DMS 273 treated with DMSO at 0.1 percent for 48 hours (cell line): ENCODE data around the gene PTPRN2.

Experiments
- DNase-seq: peaks from one replicate; lab custom pipeline; 2025; lab: John Stamatoyannopoulos, UW

Gene PTPRN2

DNA sequence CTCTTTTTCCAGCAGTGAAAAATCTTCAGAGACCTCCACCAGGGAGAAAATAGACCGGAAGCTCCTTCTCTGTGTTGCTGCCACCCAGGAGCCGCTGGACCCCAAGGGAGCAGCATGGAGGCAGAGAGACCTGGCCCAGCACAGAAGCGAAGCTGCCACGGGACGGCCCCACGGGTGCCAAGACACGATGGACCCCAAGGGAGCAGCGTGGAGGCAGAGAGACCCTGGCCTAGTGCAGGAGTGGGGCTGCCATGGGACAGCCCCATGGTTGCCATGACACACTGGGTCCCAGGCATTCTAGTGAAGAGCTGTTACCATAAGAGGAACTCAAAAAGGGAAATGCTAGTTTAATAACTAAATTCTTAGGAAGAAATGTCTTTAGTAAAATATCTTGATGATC, 186.3 kb downstream of the PTPRN2 start:
- DNase-seq, result no peak

DNA sequence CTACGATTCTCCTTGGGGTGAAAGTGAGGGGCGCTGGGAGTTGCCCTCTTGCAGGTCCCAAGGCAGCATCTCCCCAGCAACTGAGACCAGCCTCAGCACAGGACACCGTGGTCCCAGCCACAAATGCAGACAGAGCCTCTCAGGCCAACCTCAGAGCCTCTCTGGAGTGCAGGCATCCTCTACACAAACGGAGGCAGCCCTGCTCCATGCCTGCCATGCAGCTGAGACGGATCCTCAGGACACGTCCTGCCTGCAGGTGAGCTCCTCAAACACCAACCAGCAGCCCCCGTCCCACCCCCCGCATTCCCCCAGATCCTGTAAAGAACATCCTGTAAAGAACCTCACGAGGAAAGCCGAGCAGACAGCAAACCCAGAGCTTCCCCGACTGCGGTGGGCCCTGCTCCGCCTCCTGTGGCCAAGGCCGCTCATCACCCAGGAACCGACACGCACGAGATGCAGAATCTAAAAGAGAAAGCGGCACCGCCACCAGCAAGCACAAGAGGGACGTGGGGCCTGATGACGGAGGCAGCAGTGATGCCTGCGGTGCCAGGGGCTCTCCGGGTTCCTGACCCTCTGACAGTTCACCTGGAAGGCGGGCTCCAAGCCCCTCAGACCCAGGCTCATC, 186.9 kb downstream of the PTPRN2 start:
- DNase-seq, result no peak

DNA sequence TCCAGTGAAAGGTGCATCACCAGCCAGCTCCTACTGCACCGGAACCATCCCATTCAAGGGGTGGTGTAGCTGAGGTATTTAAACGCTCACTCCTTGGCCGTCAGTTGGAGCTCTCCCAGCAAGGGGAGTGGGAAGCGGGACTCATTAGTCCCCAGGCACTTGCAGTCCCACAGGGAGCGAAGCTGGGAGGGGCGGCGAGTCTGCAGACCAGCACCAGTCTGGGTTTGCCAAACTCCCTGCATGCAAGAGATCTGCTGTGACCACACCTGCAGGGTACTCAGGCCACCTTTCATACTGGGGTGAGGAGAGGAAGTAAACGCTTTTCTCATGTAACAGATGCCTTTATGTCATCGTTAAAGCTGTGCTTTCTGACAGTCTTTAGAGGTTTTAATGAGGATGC, 187.9 kb downstream of the PTPRN2 start:
- DNase-seq, result no peak

DNA sequence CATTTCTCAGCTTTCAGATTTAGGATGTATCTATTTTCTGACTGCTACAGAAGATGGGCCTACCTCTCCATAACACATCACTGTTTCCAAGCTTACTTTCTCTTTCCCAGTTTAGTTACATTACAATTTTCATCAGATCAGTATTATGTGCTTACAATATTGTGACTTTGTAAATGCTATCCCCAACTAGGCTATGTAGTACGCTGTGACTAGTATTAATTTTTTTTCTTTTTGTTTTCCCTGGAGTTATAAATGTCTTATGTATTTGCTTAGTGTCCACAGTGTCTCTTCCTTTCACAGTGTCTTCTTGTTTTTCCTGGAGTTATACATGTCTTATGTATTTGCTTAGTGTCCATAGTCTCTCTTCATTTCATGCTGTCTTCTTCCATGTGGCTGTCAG, 188.9 kb downstream of the PTPRN2 start:
- DNase-seq, result no peak

DNA sequence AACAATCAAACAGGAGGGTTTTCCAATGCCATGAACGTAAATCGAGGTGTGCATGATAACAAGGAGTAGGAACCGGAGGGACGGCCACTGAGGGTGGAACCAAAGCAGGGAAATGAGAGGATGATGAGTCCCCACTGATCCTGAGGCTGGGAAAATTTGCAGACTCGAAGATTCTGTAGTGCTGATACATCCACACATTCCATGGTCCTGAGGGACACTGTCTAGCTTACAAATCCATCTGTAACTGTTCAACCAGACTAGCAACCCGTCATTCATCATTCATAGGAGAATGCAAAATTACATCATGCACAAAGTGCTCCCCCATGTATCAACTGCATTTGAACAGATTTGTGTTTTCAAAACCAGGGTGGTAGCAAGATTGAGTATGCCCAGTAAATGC, 189.7 kb downstream of the PTPRN2 start:
- no peak for DNase-seq

DNA sequence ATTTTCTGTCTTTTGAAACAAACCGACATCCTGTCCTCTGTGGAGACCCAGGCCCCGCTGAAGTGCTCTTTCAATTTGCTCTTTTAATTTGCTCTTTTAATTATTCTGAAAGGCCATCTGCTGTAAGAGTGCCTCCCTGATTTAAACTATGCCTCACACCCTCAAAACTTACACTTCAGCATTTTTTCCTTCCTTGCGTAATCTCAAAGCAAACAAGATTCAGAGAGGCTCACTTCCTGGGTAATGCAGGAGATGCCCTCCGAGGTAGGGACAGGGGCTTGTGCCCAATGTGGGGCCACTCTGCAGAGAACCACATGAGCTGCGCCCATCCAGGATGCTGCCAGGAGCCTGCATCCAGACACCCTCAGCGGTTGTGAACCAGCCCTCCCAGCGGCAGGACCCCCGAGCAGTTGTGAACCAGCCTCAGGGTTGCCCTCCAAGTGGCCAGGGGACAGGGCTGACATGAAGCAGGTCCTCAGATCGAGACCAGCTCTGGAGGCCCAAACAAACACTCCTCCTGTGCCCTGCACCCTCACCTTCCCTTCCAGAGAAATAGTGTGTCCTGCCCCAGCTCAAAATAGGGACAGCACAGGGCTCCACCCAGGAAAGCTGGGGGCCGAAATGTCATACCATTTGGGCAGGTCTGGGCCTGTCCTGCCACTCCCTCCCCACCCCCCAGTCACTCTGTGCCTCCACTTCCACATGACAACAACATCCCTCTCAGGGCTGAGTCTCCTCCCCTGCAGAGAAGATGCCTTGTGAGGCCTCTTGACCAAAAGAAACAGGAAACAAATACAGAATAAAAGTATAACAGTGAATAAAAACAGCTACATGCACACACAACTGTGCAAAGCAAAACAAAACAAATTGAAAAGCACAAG, 190.4 kb downstream of the PTPRN2 start:
- DNase-seq, result no peak

DNA sequence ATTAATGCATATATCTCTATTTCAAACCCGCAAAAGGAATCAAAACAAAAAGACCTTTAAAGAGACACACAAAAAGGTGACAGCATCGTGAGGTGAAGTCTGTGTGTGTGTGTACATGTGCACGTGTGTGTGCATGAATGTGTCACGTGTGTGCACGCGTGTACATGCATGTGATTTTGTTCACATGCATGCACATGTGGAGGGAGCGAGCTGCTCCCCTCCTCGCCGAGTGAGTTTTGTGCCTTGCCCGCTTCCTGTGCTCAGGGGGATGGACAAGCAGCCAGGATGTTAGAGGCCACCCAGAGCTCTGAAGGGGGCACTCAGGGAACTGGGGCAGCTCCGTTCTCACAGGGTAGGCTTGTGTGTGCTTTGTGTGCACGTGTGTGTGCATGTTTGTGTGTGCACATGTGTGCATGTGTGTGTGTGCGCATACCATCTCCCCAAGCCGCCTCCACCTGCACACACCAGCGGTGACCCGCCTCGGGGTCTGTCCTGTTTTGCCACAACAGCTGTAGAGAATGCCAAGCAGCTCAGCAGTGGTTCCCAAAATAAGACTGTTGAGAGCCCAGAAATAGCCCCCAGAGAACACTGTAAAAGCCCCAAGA, 191.2 kb downstream of the PTPRN2 start:
- no peak for DNase-seq

DNA sequence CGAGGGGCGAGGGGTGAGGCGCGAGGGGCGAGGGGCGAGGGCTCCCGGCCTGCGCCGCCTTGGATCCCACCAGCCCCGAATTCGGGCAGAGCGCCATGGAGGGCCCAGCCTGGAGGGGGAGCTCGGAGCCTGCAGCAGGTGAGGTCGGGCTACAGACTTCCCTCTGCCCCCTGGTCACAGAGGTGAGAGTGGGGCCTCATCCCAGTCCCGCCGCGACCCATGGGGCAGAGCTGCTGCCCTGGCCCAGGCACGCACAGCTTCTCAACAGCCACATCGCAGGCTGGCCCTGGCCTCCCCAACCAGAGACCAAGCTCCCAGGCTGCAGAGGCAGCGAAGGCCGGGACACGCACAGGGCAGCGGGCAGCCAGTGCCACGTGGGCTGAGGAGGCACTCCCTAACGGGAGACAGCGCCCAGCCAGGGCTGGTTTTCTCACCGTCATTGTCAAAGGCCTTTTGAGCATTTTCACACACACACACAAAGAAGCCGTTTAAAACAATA, 191.8 kb downstream of the PTPRN2 start:
- no peak for DNase-seq

DNA sequence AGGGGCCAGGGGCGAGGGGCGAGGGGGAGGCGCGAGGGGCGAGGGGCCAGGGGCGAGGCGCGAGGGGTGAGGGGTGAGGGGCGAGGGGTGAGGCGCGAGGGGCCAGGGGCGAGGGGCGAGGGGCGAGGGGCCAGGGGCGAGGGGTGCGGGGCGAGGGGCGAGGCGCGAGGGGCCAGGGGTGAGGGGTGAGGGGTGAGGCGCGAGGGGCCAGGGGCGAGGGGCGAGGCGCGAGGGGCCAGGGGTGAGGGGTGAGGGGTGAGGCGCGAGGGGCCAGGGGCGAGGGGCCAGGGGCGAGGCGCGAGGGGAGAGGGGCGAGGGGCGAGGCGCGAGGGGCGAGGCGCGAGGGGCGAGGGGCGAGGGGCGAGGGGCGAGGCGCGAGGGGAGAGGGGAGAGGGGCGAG, 192.3 kb downstream of the PTPRN2 start:
- DNase-seq, result no peak

DNA sequence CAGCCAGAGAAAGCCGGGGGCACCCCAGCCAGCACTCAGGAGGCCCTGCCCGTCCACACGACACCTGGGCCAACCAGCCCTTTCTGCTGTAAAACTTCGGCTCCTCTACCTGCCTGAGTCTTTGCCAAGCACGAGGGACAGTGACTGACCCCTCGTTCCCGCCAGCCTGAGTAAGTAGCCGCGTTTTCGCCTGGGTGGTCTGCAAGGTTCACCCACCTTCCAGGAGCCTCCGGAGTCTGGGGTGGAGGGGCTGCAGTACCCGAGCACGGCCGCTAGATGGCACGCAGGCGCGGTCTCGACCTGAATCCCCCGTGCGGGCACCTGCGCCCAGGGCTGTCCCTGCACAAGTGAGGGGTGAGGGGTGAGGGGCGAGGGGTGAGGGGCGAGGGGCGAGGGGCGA, 192.7 kb downstream of the PTPRN2 start:
- no peak for DNase-seq

DNA sequence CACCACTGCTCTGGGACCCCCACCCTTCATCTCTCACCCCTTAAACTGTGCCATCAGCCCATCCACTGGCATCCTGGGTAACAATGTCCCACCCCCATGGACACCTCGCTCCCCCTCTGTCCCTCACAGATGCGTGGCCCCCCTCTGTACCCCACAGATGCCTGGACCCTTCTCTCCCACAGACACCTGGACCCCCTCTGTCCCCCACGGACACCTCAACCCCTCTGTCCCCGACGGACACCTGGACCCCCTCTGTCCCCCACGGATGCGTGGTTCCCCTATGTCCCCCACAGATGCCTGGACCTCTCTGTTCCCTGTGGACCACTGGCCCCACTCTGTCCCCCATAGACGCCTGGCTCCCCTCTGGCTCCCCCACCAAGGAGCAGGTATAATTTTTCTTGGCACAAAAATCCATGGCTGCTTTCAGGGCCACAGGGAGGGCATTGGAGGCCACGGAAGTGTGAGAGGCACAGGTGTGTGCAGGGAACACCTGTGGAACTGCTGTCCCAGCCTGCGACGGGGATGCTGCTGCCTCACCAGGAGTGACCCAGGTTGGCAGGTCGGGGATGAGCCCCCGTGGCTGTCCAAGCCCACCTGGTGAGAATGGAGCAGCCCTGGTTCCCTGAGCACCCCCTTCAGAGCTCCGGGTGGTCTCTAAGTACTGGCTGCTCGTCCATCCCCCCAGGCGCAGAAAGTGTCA, 193.5 kb downstream of the PTPRN2 start:
- no peak for DNase-seq

DNA sequence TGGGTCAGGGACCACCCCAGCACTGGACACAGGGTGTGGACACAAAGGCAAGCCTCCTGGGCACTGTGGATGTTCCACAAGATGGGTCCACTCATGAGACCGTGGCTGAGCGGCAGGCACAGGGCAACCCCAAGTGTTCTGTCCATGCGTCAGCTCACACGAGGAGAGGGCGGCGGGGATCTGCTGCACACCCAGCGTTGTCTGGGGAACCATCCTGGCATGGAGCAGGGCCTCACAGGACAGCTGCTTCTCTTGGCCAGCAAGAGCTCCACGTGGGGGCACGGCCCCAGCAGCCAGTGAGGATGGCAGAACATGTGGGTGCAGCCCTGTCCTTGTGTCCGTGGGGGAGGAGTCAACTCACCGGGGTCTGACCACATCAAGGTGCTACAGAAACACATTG, 195.4 kb downstream of the PTPRN2 start:
- DNase-seq, result no peak

DNA sequence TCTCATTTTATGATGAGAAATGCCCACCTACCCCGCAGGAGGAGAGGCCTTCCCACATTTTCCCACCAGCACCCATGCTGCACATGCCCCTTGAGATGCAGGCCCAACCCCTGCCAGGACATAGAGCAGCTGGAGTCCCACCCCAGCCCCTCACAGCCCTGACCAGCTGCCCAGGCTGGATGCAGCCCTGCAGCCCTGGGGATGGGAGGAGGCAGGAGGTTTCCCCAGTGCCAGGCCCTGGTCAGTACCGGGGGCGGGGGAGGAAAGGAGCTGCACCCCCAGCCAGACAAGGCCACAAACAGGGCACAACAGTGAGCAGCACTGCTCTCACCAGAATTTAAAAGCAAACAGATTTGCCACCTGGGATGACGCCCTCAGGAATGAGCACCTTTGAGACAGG, 196.1 kb downstream of the PTPRN2 start:
- no peak for DNase-seq

DNA sequence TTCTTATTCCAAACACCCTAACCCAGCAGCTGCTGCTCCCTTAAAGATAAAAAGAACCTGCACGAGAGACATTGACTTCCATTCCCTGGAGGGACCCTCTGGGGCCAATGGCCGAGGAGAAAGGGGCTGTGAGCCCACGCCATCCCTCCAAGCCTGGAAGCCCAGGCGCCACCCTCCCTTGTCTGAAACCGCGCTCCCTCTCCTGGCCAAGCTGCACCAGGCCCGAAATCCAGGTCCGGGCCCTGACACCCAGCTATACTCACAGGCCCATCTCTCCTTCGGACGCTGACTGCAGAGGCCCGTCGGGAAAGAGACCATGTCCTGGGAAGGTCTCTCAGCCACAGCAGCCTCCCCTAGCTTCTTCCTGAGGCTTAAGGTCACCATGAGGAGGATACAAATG, 196.5 kb downstream of the PTPRN2 start:
- DNase-seq, result no peak

DNA sequence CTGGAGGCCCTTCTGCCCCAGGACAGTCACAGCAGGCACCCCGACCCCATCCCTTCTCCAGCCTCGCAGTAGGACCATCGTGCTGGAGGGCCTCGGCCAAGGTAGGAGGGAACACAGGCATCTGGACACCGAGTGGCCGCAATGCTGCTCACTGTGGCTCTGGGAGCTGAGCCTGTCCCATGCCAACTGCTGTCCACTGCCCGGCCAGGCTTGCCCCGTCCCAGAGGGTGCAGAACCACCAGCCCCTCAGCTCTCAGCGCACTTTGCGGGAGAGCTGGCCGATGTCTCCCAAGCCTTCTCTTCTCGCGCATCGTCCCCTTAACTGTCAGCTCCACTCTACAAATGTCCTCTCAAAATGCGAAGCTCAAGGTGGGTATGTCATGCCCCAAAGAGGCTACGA, 197.2 kb downstream of the PTPRN2 start:
- DNase-seq, result no peak

DNA sequence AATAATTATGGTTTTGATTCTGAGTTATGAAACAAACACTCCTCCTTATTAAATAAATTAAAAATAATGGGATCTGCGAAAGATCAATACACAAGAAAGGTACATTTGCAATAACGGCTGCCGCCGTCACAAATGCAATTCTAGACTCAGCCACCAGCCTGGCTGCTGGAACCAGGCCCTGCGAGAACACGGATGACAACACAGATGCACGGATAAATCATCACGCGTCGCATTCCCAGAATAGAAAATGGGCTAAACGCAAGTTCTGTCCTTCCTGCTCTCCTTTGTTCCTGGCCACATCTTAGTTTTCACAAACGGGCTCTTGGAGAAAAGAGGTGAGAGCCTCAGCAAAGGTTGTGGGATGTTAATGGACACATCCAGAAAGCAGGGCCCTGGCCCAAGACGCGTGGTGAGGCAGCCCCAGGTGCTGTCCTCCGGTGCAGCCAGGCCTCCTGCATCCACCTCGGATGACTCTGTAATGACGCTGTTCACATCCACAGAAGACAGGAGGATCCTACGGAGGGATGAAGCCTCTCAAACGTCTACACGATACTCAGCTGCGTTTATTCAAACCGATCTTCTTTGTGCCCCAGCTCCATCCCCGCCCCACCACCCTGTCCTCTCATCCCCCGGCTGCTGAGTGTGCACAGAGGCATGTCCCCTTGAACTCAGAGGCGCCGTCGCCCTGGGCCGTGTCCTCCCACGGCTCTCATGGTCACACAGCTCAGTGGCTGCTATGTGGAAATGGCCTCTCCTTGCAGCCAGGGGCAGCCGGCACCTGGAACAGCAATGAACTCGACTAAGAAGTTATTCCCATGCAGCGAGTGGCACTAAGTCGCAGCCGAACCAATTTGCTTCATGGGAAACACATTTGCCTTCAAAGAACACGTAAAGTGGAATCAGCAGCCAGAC, 197.9 kb downstream of the PTPRN2 start:
- no peak for DNase-seq

DNA sequence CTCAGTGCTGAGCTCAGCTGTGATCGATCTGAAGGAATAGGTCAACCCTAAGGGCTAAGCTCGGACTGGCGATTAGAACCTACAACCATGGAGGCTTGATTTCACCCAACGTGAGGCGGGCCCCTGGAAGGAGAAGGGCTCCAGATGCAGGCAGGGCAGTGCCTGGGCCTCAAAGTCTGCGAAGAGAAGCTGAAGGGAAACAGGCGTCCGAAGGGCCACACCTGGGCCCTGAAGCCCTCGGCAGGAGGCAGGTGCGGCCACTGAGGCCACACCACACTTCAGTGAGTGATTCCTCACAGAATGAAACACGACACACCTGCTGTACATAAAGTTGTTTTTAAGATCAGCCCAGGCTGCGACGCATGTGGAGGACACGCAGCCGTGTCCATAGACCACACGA, 198.7 kb downstream of the PTPRN2 start:
- DNase-seq, result no peak

DNA sequence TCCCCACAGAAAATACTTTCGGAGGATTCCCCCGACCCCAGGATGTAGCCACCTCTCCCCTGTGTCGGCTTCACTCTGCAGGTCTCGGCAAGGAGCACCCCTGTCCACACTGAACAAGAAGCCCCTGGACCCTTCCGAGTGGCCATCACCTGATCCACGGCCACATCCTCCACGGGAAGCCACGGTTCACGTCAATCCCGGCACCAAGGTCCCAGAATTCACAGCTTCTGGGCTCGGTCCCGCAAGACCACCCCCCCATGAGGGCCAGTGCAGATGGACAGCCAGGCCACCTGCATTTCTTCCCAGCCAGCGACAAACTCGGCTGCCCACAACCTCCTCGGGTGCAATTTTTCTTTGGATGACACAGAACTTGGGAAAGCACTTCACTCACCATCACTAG, 199.6 kb downstream of the PTPRN2 start:
- no peak for DNase-seq

DNA sequence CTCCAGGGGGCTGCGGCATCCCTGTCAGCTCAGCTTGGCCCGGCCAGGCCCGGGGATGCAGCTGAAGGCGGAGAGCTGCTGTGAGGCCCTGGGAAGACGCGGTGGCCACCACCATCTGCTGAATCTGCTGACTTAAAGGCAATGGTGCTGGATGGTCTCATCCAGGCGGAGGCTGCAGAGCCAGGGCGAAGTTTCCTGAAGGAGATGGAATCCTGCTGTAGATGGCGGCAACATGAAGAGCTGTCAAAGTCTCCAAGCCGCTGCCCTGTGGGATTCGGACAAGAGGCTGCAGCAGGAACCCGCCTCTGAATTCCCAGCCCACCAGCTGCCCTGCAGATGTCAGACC, 200.1 kb downstream of the PTPRN2 start:
- DNase-seq, result no peak

DNA sequence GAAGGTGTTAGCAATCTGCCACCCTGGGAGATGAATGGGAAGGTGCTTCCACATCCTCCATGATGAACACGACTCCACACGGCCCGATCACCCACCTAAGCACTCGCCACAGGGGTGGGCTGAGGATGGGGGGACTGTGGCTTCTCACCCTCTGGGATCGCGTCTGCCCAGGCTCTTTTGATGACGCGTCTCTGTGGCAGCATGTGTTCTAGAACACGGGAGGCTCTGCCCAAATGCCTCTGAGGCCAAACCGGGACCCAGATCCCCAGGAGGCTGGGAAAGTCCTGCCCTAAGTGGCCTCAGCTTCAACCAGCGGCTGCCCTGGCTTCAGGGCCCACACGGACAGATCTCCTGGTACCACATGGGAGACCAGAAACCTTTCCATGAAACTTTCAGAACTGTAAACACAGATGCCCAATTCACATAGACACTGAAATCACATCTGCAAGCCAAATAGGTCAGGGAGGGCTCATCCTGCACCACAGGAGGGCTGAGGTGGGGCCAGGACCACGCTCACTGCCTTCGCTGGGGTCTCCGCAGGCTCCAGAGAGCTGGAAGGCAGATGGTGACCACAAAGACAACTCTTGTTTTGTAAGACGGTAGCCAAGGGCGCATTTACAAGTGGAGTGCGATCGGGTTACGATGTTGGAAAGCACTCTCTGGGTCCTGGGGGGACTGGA, 200.6 kb downstream of the PTPRN2 start:
- no peak for DNase-seq

DNA sequence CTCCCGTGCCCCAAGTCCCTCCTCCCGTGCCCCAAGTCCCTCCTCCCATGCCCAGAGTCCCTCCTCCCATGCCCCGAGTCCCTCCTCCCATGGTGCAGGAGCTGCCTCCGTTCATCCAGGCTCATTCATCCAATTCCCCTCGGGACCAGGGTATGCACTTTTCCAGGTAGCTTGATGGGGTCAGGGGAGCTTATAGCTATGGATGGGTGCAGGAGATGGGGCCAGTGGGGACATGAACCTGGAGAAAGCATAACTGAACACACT, 201.3 kb downstream of the PTPRN2 start:
- no peak for DNase-seq
